Caco-2 (cell line): ENCODE data around the gene MAMDC4. TPM values are rescaled to one million over a fixed set of nuclear protein-coding genes. Genes with fewer than 3 reads are reported as not detected.

Experiments
- BruUV-seq: library from RNA; stranded (reverse); fragments of 400-500 nt; replicated peaks from 2 replicates; lab custom pipeline; 2021; lab: Mats Ljungman, UMichigan
- CTCF ChIA-PET: fragments of 300-600 bp; sonication (Branson Sonifier 250); formaldehyde crosslinking; loops from one replicate; lab custom pipeline; 2022; ENCODE audit warnings: antibody characterized with exemption; lab: Charles Lee
- POLR2A ChIA-PET: fragments of 300-600 bp; sonication (Branson Sonifier 250); formaldehyde crosslinking; loops from one replicate; lab custom pipeline; 2022; ENCODE audit warnings: antibody characterized with exemption; lab: Charles Lee
- DNase-seq, 2 experiments: peaks; one replicate each; pipeline versions ENCODE4 v3.0.0 to v3.0.0-alpha.2; 2020 to 2022
- H3K27me3 ChIP-seq: replicated peaks from 2 replicates; pipeline ENCODE4 v1.6.0; 2011; ENCODE audit warnings: low read length; ENCODE audit not compliant: control insufficient read depth, insufficient read depth
- H3K36me3 ChIP-seq: 2 replicates; pipeline ENCODE4 v1.5.1; 2011; ENCODE audit warnings: low read length; ENCODE audit not compliant: control insufficient read depth, insufficient read depth
- H3K4me1 ChIP-seq: fragments of 250-450 bp; sonication (Bioruptor Pico); 2 replicates; pipeline ENCODE4 v1.5.1; 2020; ENCODE audit warnings: mild to moderate bottlenecking
- H3K4me3 ChIP-seq: 2 replicates; pipeline ENCODE4 v1.5.1; 2011; ENCODE audit warnings: low read depth, mild to moderate bottlenecking, control low read depth, low read length
- H3K9me3 ChIP-seq: fragments of 250-450 bp; sonication (Bioruptor Pico); 2 replicates; pipeline ENCODE4 v1.5.1; 2020; ENCODE audit warnings: mild to moderate bottlenecking, moderate library complexity
- H3K27ac Mint-ChIP-seq: one replicate; pipeline ENCODE4 v1.8.0; 2022; ENCODE audit warnings: mixed read lengths; ENCODE audit not compliant: unreplicated experiment
- H3K27me3 Mint-ChIP-seq: one replicate; pipeline ENCODE4 v1.8.0; 2022; ENCODE audit warnings: mixed read lengths; ENCODE audit not compliant: insufficient read depth, unreplicated experiment
- H3K36me3 Mint-ChIP-seq: one replicate; pipeline ENCODE4 v1.8.0; 2022; ENCODE audit warnings: mild to moderate bottlenecking, mixed read lengths; ENCODE audit not compliant: insufficient read depth, unreplicated experiment
- H3K4me1 Mint-ChIP-seq: one replicate; pipeline ENCODE4 v1.8.0; 2022; ENCODE audit warnings: low read depth, mixed read lengths; ENCODE audit not compliant: unreplicated experiment
- H3K4me3 Mint-ChIP-seq: one replicate; pipeline ENCODE4 v1.8.0; 2022; ENCODE audit warnings: mild to moderate bottlenecking, moderate library complexity, mixed read lengths; ENCODE audit not compliant: unreplicated experiment
- H3K9me3 Mint-ChIP-seq: one replicate; pipeline ENCODE4 v1.8.0; 2022; ENCODE audit warnings: mixed read lengths; ENCODE audit not compliant: unreplicated experiment
- CTCF ChIP-seq, 2 experiments: fragments of 200-600 bp in 1 of 2; IDR thresholded peaks; 1 replicate in 1 of 2; 2 replicates in 1 of 2; pipeline versions ENCODE4 v1.5.1 to v1.8.0; 2011 to 2022; ENCODE audit warnings: antibody characterized with exemption in 1 of 2, control low read depth in 1 of 2, inconsistent platforms in 1 of 2, low read depth in 1 of 2, low read length in 1 of 2, mild to moderate bottlenecking in 1 of 2, moderate library complexity in 1 of 2; ENCODE audit not compliant: insufficient read depth in 1 of 2, severe bottlenecking in 1 of 2, unreplicated experiment in 1 of 2
- intact Hi-C: fragments of 100-400 bp; cut with micrococcal nuclease; formaldehyde crosslinking; loops from one replicate; pipeline ENCODE4 v1.10.0; 2022; ENCODE audit not compliant: unreplicated experiment
- total RNA-seq: library from RNA; stranded (reverse); gene quantifications from 2 replicates; pipeline ENCODE4 v1.2.3, GENCODE V29; 2022

MAMDC4 gene
- total RNA-seq, 1 experiment from 2014 or later: 8.8 TPM

- H3K27me3 ChIP-seq: no peaks in the 10 kb centered on the region
- H3K27me3 Mint-ChIP-seq: no peaks in the 10 kb centered on the region
- DNase-seq: no peak
- H3K4me1 Mint-ChIP-seq: peaks cover 7% of the 10 kb centered on the region
- CTCF ChIA-PET: interaction anchor here (0.5 to 1.2 kb wide), 2 partner anchors 27 to 219 kb away, joined by 3 read pairs; partner anchors contain the start of gene AJM1
- no TSS peak for BruUV-seq
- H3K4me3 ChIP-seq: no peak overlapping the region
- no peak overlapping the region for H3K4me3 Mint-ChIP-seq
- intact Hi-C loops: no loop called here
- H3K4me1 ChIP-seq: no peaks in the 10 kb centered on the region
- H3K27ac Mint-ChIP-seq: no peak overlapping the region
- no peak for TF ChIP-seq CTCF (IDR thresholded peaks at IDR 0.05; ENCODE audit: insufficient read depth in 1 of 2, low read depth in 1 of 2, low read length in 1 of 2, severe bottlenecking in 1 of 2, unreplicated experiment in 1 of 2)
- no peaks in the 10 kb centered on the region for H3K9me3 ChIP-seq
- H3K36me3 Mint-ChIP-seq: peaks cover 87% of the 10 kb centered on the region
- POLR2A ChIA-PET: no interaction called here
- no peaks in the 10 kb centered on the region for H3K9me3 Mint-ChIP-seq
- peaks cover 4% of the 10 kb centered on the region for H3K36me3 ChIP-seq
Measured at GRCh38 chr9:136815422-136815782, 36.7 kb upstream of the MAMDC4 start.

- Histone ChIP-seq H3K9me3 (no peaks in the 10 kb centered on the region), H3K36me3 (no peaks in the 10 kb centered on the region; the same call in 1 of the 2 replicates), H3K4me3 (no peak overlapping the region), H3K27me3 (no peaks in the 10 kb centered on the region), H3K4me1 (no peaks in the 10 kb centered on the region)
- DNase-seq: no peak
- no peaks in the 10 kb centered on the region for H3K9me3 Mint-ChIP-seq
- H3K27ac Mint-ChIP-seq: no peak overlapping the region
- ChIA-PET CTCF (no interaction called here), POLR2A (no interaction called here)
- intact Hi-C loops: no loop called here
- BruUV-seq: no TSS peak
- peaks cover 84% of the 10 kb centered on the region for H3K36me3 Mint-ChIP-seq
- H3K4me1 Mint-ChIP-seq: no peaks in the 10 kb centered on the region
- TF ChIP-seq CTCF (IDR thresholded peaks at IDR 0.05; ENCODE audit: insufficient read depth in 1 of 2, low read depth in 1 of 2, low read length in 1 of 2, severe bottlenecking in 1 of 2, unreplicated experiment in 1 of 2): no peak
- no peak overlapping the region for H3K4me3 Mint-ChIP-seq
- no peaks in the 10 kb centered on the region for H3K27me3 Mint-ChIP-seq
Measured at GRCh38 chr9:136820971-136821825, 30.9 kb upstream of the MAMDC4 start.

- TF ChIP-seq CTCF (IDR thresholded peaks at IDR 0.05; ENCODE audit: insufficient read depth in 1 of 2, low read depth in 1 of 2, low read length in 1 of 2, severe bottlenecking in 1 of 2, unreplicated experiment in 1 of 2): no peak
- no peak for DNase-seq
- Mint-ChIP-seq H3K9me3 (no peaks in the 10 kb centered on the region), H3K4me3 (no peak overlapping the region), H3K4me1 (no peaks in the 10 kb centered on the region), H3K27ac (no peak overlapping the region), H3K27me3 (no peaks in the 10 kb centered on the region), H3K36me3 (peaks cover 78% of the 10 kb centered on the region)
- Histone ChIP-seq H3K36me3 (no peaks in the 10 kb centered on the region; the same call in 1 of the 2 replicates), H3K9me3 (no peaks in the 10 kb centered on the region), H3K4me1 (no peaks in the 10 kb centered on the region), H3K4me3 (no peak overlapping the region), H3K27me3 (no peaks in the 10 kb centered on the region)
- CTCF ChIA-PET: interaction anchor here (0.6 to 1.8 kb wide), 3 partner anchors 20 to 245 kb away, joined by 4 to 8 read pairs (median 4); partner anchors contain the start of gene AJM1
- BruUV-seq: no TSS peak
- intact Hi-C loops: no loop called here
- POLR2A ChIA-PET: no interaction called here
Measured at GRCh38 chr9:136821826-136822544, 30.2 kb upstream of the MAMDC4 start.
